Endodermal cell (in vitro differentiated cells): Measurements from ENCODE around the gene DTNBP1. TPM values are rescaled to one million over a fixed set of nuclear protein-coding genes. Genes with fewer than 3 reads are reported as not detected.

ENCODE experiments used
- DNase-seq: peaks from one replicate; pipeline ENCODE4 v3.0.0-alpha.2; 2017
- H3K27ac ChIP-seq: 2 replicates; pipeline ENCODE4 v1.5.1; 2013; ENCODE audit warnings: mild to moderate bottlenecking, low read depth, low read length, moderate library complexity
- H3K27me3 ChIP-seq: 2 replicates; pipeline ENCODE4 v1.6.1; 2013; ENCODE audit warnings: mild to moderate bottlenecking, low read length, moderate library complexity; ENCODE audit not compliant: insufficient read depth, control insufficient read depth, poor library complexity, severe bottlenecking
- H3K36me3 ChIP-seq: 2 replicates; pipeline ENCODE4 v1.7.0; 2013; ENCODE audit warnings: mild to moderate bottlenecking, low read length, moderate library complexity; ENCODE audit not compliant: control insufficient read depth, insufficient read depth
- H3K4me1 ChIP-seq: one replicate; pipeline ENCODE4 v1.7.0; 2013; ENCODE audit warnings: low read length; ENCODE audit not compliant: control insufficient read depth, insufficient read depth
- H3K4me3 ChIP-seq: 2 replicates; pipeline ENCODE4 v1.5.1; 2013; ENCODE audit warnings: mild to moderate bottlenecking, low read length, moderate library complexity
- H3K9ac ChIP-seq: 2 replicates; pipeline ENCODE4 v1.6.1; 2013; ENCODE audit warnings: mild to moderate bottlenecking, low read length, moderate library complexity; ENCODE audit not compliant: poor library complexity, severe bottlenecking; ENCODE audit errors: extremely low read depth
- H3K9me3 ChIP-seq: 2 replicates; pipeline ENCODE4 v1.6.1; 2013; ENCODE audit warnings: mild to moderate bottlenecking, low read length, moderate library complexity; ENCODE audit not compliant: control insufficient read depth
- H3K27ac Mint-ChIP-seq: 2 replicates; pipeline ENCODE4 v1.8.0; 2020; ENCODE audit warnings: mixed read lengths
- H3K27me3 Mint-ChIP-seq: 2 replicates; pipeline ENCODE4 v1.8.0; 2021; ENCODE audit warnings: mild to moderate bottlenecking, mixed read lengths; ENCODE audit not compliant: insufficient read depth
- H3K36me3 Mint-ChIP-seq: 2 replicates; pipeline ENCODE4 v1.8.0; 2020; ENCODE audit warnings: low read depth, mixed read lengths
- H3K4me1 Mint-ChIP-seq: 2 replicates; pipeline ENCODE4 v1.8.0; 2020; ENCODE audit warnings: mixed read lengths
- H3K4me3 Mint-ChIP-seq: 2 replicates; pipeline ENCODE4 v1.8.0; 2020; ENCODE audit warnings: mild to moderate bottlenecking, moderate library complexity, mixed read lengths
- H3K9me3 Mint-ChIP-seq: 2 replicates; pipeline ENCODE4 v1.8.0; 2020; ENCODE audit warnings: mild to moderate bottlenecking, mixed read lengths
- WGBS, 2 experiments: methylation state at CpG; one replicate each; pipeline versions ENCODE4 v1.1.5 to v1.1.7; 2013; ENCODE audit warnings: missing lambda C conversion rate in 2 of 2, mixed read lengths in 1 of 2; ENCODE audit not compliant: insufficient coverage in 1 of 2, insufficient read length in 1 of 2; 5-methylcytosine and 5-hydroxymethylcytosine counted together
- total RNA-seq, 2 donors: library from RNA; stranded (reverse); fragmentation: NEBNext Ultra II Directional in 1 of 2; extraction: Animal tissue kit (Norgen Biotek cat#: 25700) in 1 of 2; gene quantifications; 2 replicates in 1 of 2; 3 replicates in 1 of 2; pipeline ENCODE4 v1.2.1, GENCODE V29; 2021
- TF ChIP-seq, protein P1 (sequence below): fragments of 200-600 bp; sonication (generic); conservative IDR thresholded peaks from 2 replicates; pipeline ENCODE4 v1.5.0; 2021; ENCODE audit warnings: antibody characterized with exemption, mild to moderate bottlenecking

Gene DTNBP1
- total RNA-seq, 2 donors from 2014 or later = 14.1 to 31.4 TPM

DNA sequence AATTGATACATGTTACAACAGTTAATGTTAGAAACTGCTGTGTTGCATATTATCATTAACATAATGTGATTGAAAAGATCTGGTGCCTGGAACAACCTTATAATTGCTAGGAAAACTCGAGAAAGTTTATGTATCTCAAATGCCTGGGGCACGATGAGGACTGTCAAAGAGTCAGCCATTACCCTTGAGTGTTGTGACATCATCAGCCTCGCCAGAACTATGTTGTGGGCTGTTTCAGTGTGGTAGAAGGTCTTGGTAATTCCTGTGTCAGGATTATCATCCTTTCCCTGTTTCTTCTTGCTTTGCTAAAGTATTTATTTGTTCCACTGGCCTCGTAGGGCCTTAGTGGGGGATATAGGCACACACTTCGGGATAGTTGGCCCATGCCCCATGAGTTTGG, 185.1 kb downstream of the DTNBP1 start:
- Mint-ChIP-seq H3K36me3 (peaks cover 29% of the 10 kb centered on the region), H3K27ac (no peak overlapping the region), H3K27me3 (no peaks in the 10 kb centered on the region), H3K4me1 (peaks cover 49% of the 10 kb centered on the region), H3K9me3 (no peaks in the 10 kb centered on the region), H3K4me3 (no peak overlapping the region)
- TF ChIP-seq, protein P1, sequence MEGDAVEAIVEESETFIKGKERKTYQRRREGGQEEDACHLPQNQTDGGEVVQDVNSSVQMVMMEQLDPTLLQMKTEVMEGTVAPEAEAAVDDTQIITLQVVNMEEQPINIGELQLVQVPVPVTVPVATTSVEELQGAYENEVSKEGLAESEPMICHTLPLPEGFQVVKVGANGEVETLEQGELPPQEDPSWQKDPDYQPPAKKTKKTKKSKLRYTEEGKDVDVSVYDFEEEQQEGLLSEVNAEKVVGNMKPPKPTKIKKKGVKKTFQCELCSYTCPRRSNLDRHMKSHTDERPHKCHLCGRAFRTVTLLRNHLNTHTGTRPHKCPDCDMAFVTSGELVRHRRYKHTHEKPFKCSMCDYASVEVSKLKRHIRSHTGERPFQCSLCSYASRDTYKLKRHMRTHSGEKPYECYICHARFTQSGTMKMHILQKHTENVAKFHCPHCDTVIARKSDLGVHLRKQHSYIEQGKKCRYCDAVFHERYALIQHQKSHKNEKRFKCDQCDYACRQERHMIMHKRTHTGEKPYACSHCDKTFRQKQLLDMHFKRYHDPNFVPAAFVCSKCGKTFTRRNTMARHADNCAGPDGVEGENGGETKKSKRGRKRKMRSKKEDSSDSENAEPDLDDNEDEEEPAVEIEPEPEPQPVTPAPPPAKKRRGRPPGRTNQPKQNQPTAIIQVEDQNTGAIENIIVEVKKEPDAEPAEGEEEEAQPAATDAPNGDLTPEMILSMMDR = no peak
- WGBS, 2 experiments = 53 to 60% methylated on average over 5 of the region's 5 CpGs
- Histone ChIP-seq H3K4me3 (no peak overlapping the region), H3K4me1 (peaks cover 14% of the 10 kb centered on the region), H3K36me3 (peaks cover 46% of the 10 kb centered on the region), H3K9me3 (no peaks in the 10 kb centered on the region), H3K9ac (no peak overlapping the region), H3K27me3 (no peaks in the 10 kb centered on the region), H3K27ac (no peak overlapping the region)
- peak; percentile 31 for DNase-seq

DNA sequence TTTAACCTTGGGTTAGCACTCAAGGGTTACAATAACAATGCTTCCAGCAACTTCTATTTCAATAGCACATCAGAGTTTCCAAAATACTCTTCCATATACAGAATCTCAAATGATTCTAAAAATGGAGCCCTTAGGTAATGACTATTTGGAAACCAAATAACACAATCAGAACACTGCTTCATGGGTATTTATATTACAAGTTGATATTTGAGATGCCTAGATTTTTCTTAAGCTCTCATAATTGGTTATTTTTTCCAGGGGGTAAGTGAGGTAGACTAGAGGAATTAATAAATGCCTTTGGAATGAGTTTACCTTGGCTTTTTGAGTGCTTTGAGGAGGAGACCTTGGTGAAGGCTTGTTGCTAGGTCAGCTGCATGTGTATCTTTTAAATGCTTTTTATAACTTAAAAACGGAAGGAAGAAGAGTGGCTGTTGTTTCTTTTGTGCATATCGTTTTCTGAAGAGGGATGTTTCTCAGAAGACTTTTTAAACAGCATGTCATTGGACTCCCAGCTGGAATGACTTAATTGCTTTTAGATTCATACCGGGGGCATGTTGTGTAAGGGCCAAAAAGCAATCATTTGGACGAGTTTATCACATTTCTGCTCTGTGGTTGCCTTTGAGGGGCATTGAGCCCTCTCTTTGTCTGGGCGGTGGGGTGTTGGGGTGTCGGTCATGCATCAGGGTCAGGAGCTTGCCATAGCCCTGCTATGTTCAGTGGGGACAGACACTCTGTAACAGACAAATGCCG, 186.0 kb downstream of the DTNBP1 start:
- peaks cover 47% of the 10 kb centered on the region for H3K4me1 Mint-ChIP-seq
- peak; percentile 32 for DNase-seq
- no peaks in the 10 kb centered on the region for H3K27me3 Mint-ChIP-seq
- H3K27ac Mint-ChIP-seq = no peak overlapping the region
- no peak overlapping the region for H3K9ac ChIP-seq
- TF ChIP-seq, protein P1 = no peak
- H3K4me1 ChIP-seq = peaks cover 14% of the 10 kb centered on the region
- H3K27ac ChIP-seq = no peak overlapping the region
- no peaks in the 10 kb centered on the region for H3K9me3 Mint-ChIP-seq
- no peak overlapping the region for H3K4me3 ChIP-seq
- H3K36me3 Mint-ChIP-seq = peaks cover 36% of the 10 kb centered on the region
- H3K9me3 ChIP-seq = no peaks in the 10 kb centered on the region
- WGBS, 2 experiments = 95 to 100% methylated on average over 4 to 6 of the region's 7 CpGs
- H3K27me3 ChIP-seq = no peaks in the 10 kb centered on the region
- H3K4me3 Mint-ChIP-seq = no peak overlapping the region
- H3K36me3 ChIP-seq = peaks cover 54% of the 10 kb centered on the region

GRCh38 chr6:15475872-15476271, 187.0 kb downstream of the DTNBP1 start:
- Histone ChIP-seq H3K27me3 (no peaks in the 10 kb centered on the region), H3K4me1 (peaks cover 14% of the 10 kb centered on the region)

More at GRCh38 chr6:15475872-15476271, 187.0 kb downstream of the DTNBP1 start:
- no peak overlapping the region for H3K27ac ChIP-seq
- Mint-ChIP-seq H3K4me3 (no peak overlapping the region), H3K27me3 (no peaks in the 10 kb centered on the region), H3K4me1 (peaks cover 38% of the 10 kb centered on the region), H3K27ac (no peak overlapping the region), H3K36me3 (peaks cover 36% of the 10 kb centered on the region), H3K9me3 (no peaks in the 10 kb centered on the region)
- no peak overlapping the region for H3K9ac ChIP-seq
- DNase-seq = no peak
- no peak overlapping the region for H3K4me3 ChIP-seq
- TF ChIP-seq, protein P1 = no peak
- H3K9me3 ChIP-seq = no peaks in the 10 kb centered on the region
- H3K36me3 ChIP-seq = peaks cover 61% of the 10 kb centered on the region
- WGBS, 2 experiments = 87 to 95% methylated on average over 3 to 4 of the region's 4 CpGs
